Measurements from ENCODE around the gene GSTT2. TPM values are rescaled to one million over a fixed set of nuclear protein-coding genes. Genes with fewer than 3 reads are reported as not detected.

The GSTT2 gene
- total RNA-seq, 3 donors from 2014 or later, result not detected

- H3K4me1 Mint-ChIP-seq (ENCODE audit: low read depth), result peaks cover 20% of the 10 kb centered on the region
- no peaks in the 10 kb centered on the region for H3K36me3 Mint-ChIP-seq (ENCODE audit: insufficient read depth)
- no peak for DNase-seq
- no peak for ATAC-seq
- no peaks in the 10 kb centered on the region for H3K9me3 Mint-ChIP-seq
- no peaks in the 10 kb centered on the region for H3K27me3 Mint-ChIP-seq (ENCODE audit: low read depth)
- no peak overlapping the region for H3K4me3 Mint-ChIP-seq
Observed at GRCh38 chr22:24009227-24010017, 29.5 kb downstream of the GSTT2 start.

GRCh38 chr22:24010018-24010391 is 30.1 kb downstream of the GSTT2 start:
- no peak for ATAC-seq

GRCh38 chr22:24011735-24012068 is 31.8 kb downstream of the GSTT2 start:
- Mint-ChIP-seq H3K4me1 (ENCODE audit: low read depth) (peaks cover 23% of the 10 kb centered on the region), H3K9me3 (peaks cover 7% of the 10 kb centered on the region), H3K36me3 (ENCODE audit: insufficient read depth) (peaks cover 3% of the 10 kb centered on the region), H3K27me3 (ENCODE audit: low read depth) (no peaks in the 10 kb centered on the region), H3K4me3 (peak overlapping the region; percentile 96)
- ATAC-seq (no peak), DNase-seq (no peak)

More at GRCh38 chr22:24010018-24010391, 30.1 kb downstream of the GSTT2 start:
- Mint-ChIP-seq H3K36me3 (ENCODE audit: insufficient read depth) (no peaks in the 10 kb centered on the region), H3K9me3 (no peaks in the 10 kb centered on the region), H3K4me3 (peak overlapping the region; percentile 46), H3K4me1 (ENCODE audit: low read depth) (peaks cover 20% of the 10 kb centered on the region), H3K27me3 (ENCODE audit: low read depth) (no peaks in the 10 kb centered on the region)
- DNase-seq, result no peak

GRCh38 chr22:24016156-24016555 is 36.2 kb downstream of the GSTT2 start:
- peaks cover 13% of the 10 kb centered on the region for H3K36me3 Mint-ChIP-seq (ENCODE audit: insufficient read depth)
- H3K4me1 Mint-ChIP-seq (ENCODE audit: low read depth), result peaks cover 29% of the 10 kb centered on the region
- no peak for ATAC-seq
- DNase-seq, result no peak
- no peak overlapping the region for H3K4me3 Mint-ChIP-seq
- H3K9me3 Mint-ChIP-seq, result peaks cover 7% of the 10 kb centered on the region
- H3K27me3 Mint-ChIP-seq (ENCODE audit: low read depth), result no peaks in the 10 kb centered on the region

- Mint-ChIP-seq H3K27me3 (ENCODE audit: low read depth) (no peaks in the 10 kb centered on the region), H3K9me3 (peaks cover 3% of the 10 kb centered on the region), H3K4me1 (ENCODE audit: low read depth) (peaks cover 42% of the 10 kb centered on the region), H3K36me3 (ENCODE audit: insufficient read depth) (peaks cover 20% of the 10 kb centered on the region), H3K4me3 (no peak overlapping the region)
- ATAC-seq, result no peak
- no peak for DNase-seq
Observed at GRCh38 chr22:24021304-24021703, 41.4 kb downstream of the GSTT2 start.

GRCh38 chr22:24023204-24023789 is 43.4 kb downstream of the GSTT2 start:
- ATAC-seq (peak; percentile 50 to 63), DNase-seq (no peak)
- peaks cover 19% of the 10 kb centered on the region for H3K36me3 Mint-ChIP-seq (ENCODE audit: insufficient read depth)
- peaks cover 47% of the 10 kb centered on the region for H3K4me1 Mint-ChIP-seq (ENCODE audit: low read depth)
- no peaks in the 10 kb centered on the region for H3K27me3 Mint-ChIP-seq (ENCODE audit: low read depth)
- H3K9me3 Mint-ChIP-seq, result no peaks in the 10 kb centered on the region
- H3K4me3 Mint-ChIP-seq, result no peak overlapping the region

GRCh38 chr22:24024354-24024753 is 44.4 kb downstream of the GSTT2 start:
- no peak for DNase-seq
- Mint-ChIP-seq H3K27me3 (ENCODE audit: low read depth) (no peaks in the 10 kb centered on the region), H3K9me3 (no peaks in the 10 kb centered on the region), H3K4me1 (ENCODE audit: low read depth) (peaks cover 52% of the 10 kb centered on the region), H3K4me3 (no peak overlapping the region), H3K36me3 (ENCODE audit: insufficient read depth) (peaks cover 16% of the 10 kb centered on the region)
- no peak for ATAC-seq

GRCh38 chr22:24025475-24025874 is 45.5 kb downstream of the GSTT2 start:
- ATAC-seq (no peak), DNase-seq (no peak)
- Mint-ChIP-seq H3K36me3 (ENCODE audit: insufficient read depth) (peaks cover 16% of the 10 kb centered on the region), H3K9me3 (no peaks in the 10 kb centered on the region), H3K4me3 (no peak overlapping the region), H3K27me3 (ENCODE audit: low read depth) (no peaks in the 10 kb centered on the region), H3K4me1 (ENCODE audit: low read depth) (peaks cover 55% of the 10 kb centered on the region)

- peaks cover 17% of the 10 kb centered on the region for H3K36me3 Mint-ChIP-seq (ENCODE audit: insufficient read depth)
- ATAC-seq (no peak), DNase-seq (no peak)
- no peak overlapping the region for H3K4me3 Mint-ChIP-seq
- peaks cover 53% of the 10 kb centered on the region for H3K4me1 Mint-ChIP-seq (ENCODE audit: low read depth)
- no peaks in the 10 kb centered on the region for H3K9me3 Mint-ChIP-seq
- H3K27me3 Mint-ChIP-seq (ENCODE audit: low read depth), result no peaks in the 10 kb centered on the region
Observed at GRCh38 chr22:24026056-24026455, 46.1 kb downstream of the GSTT2 start.

- H3K36me3 Mint-ChIP-seq (ENCODE audit: insufficient read depth), result peaks cover 17% of the 10 kb centered on the region
- no peaks in the 10 kb centered on the region for H3K27me3 Mint-ChIP-seq (ENCODE audit: low read depth)
- H3K4me1 Mint-ChIP-seq (ENCODE audit: low read depth), result peaks cover 55% of the 10 kb centered on the region
- no peaks in the 10 kb centered on the region for H3K9me3 Mint-ChIP-seq
- H3K4me3 Mint-ChIP-seq, result no peak overlapping the region
- ATAC-seq (no peak), DNase-seq (no peak)
Observed at GRCh38 chr22:24026733-24027132, 46.8 kb downstream of the GSTT2 start.

- Mint-ChIP-seq H3K9me3 (no peaks in the 10 kb centered on the region), H3K4me3 (no peak overlapping the region), H3K27me3 (ENCODE audit: low read depth) (no peaks in the 10 kb centered on the region), H3K36me3 (ENCODE audit: insufficient read depth) (peaks cover 20% of the 10 kb centered on the region), H3K4me1 (ENCODE audit: low read depth) (peaks cover 55% of the 10 kb centered on the region)
- no peak for ATAC-seq
- DNase-seq, result no peak
Observed at GRCh38 chr22:24027389-24027975, 47.5 kb downstream of the GSTT2 start.

- Mint-ChIP-seq H3K27me3 (ENCODE audit: low read depth) (no peaks in the 10 kb centered on the region), H3K36me3 (ENCODE audit: insufficient read depth) (peaks cover 19% of the 10 kb centered on the region), H3K4me3 (no peak overlapping the region), H3K9me3 (no peaks in the 10 kb centered on the region), H3K4me1 (ENCODE audit: low read depth) (peaks cover 50% of the 10 kb centered on the region)
- DNase-seq (no peak), ATAC-seq (no peak)
Observed at GRCh38 chr22:24027991-24028390, 48.1 kb downstream of the GSTT2 start.

- DNase-seq (no peak), ATAC-seq (no peak)
- H3K9me3 Mint-ChIP-seq, result no peaks in the 10 kb centered on the region
- peaks cover 45% of the 10 kb centered on the region for H3K4me1 Mint-ChIP-seq (ENCODE audit: low read depth)
- peaks cover 18% of the 10 kb centered on the region for H3K36me3 Mint-ChIP-seq (ENCODE audit: insufficient read depth)
- no peaks in the 10 kb centered on the region for H3K27me3 Mint-ChIP-seq (ENCODE audit: low read depth)
- no peak overlapping the region for H3K4me3 Mint-ChIP-seq
Observed at GRCh38 chr22:24028533-24028932, 48.6 kb downstream of the GSTT2 start.

- H3K4me3 Mint-ChIP-seq, result no peak overlapping the region
- ATAC-seq (no peak), DNase-seq (no peak)
- peaks cover 18% of the 10 kb centered on the region for H3K36me3 Mint-ChIP-seq (ENCODE audit: insufficient read depth)
- no peaks in the 10 kb centered on the region for H3K27me3 Mint-ChIP-seq (ENCODE audit: low read depth)
- H3K9me3 Mint-ChIP-seq, result no peaks in the 10 kb centered on the region
- H3K4me1 Mint-ChIP-seq (ENCODE audit: low read depth), result peaks cover 39% of the 10 kb centered on the region
Observed at GRCh38 chr22:24029304-24029703, 49.4 kb downstream of the GSTT2 start.

- Mint-ChIP-seq H3K4me3 (no peak overlapping the region), H3K9me3 (no peaks in the 10 kb centered on the region), H3K36me3 (ENCODE audit: insufficient read depth) (peaks cover 9% of the 10 kb centered on the region), H3K27me3 (ENCODE audit: low read depth) (no peaks in the 10 kb centered on the region), H3K4me1 (ENCODE audit: low read depth) (peaks cover 30% of the 10 kb centered on the region)
- ATAC-seq (no peak), DNase-seq (no peak)
Observed at GRCh38 chr22:24030186-24030702, 50.3 kb downstream of the GSTT2 start.

All from activated T-cell treated with anti-CD3 and anti-CD28 coated beads, Interleukin-2, amount 50 U/mL, for 4 hours (primary cell).